NCI-H82 treated with DMSO at 0.1 percent for 48 hours (cell line): ENCODE data around the gene HSD17B10.
"Not testable (repeated sequence)": the region's sequence is repeated elsewhere in the genome, so short reads cannot be mapped to it uniquely, and the experiment has no call there.

Experiments used
- DNase-seq: peaks from one replicate; lab custom pipeline; 2025; ENCODE audit not compliant: unreplicated experiment; lab: John Stamatoyannopoulos, UW

HSD17B10 gene

GRCh38 chrX:53438174-53438831 lies 4.1 kb upstream of the HSD17B10 start:
- no peak for DNase-seq

- no peak for DNase-seq
Measured at GRCh38 chrX:53437206-53437605, 3.0 kb upstream of the HSD17B10 start.

- DNase-seq = peak; percentile 18
Measured at GRCh38 chrX:53435997-53436396, 1.8 kb upstream of the HSD17B10 start.

DNA sequence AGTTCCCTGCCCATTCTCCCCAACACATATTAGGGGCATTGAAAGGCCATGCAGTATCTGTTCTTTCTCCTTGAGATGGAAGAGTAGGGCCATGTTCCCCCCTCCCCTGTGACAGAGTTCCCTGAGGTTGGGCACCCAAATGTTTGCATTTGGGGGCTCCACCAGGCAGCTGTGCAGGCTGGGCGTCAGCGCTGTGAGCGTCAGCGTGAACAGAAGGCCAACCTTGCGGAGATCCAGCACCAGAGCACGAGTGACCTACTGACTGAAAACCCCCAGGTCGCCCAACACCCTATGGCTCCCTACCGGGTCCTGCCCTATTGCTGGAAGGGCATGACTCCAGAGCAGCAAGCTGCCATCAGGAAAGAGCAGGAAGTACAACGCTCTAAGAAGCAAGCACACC lies 3.9 kb downstream of the HSD17B10 start:
- DNase-seq = no peak

DNA sequence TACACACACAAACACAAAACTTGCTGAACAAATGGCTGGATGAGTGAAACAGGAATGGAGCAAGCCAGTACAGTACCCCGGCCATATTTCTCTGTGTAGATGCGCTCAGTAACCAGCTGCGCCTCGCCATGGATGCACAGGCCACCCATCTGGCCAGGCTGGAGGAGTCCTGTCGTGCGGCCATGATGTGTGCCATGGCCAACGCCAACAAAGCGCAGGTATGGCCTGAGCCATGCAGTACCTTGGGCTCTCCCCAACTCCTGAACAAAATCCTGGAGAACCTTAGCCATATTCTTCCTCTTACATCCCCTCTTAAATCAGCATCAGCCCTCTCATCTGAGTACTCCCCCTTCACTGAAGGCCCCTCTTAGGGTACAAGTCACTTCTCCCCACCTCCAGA lies 4.4 kb downstream of the HSD17B10 start:
- DNase-seq = no peak

- DNase-seq = no peak
Measured at GRCh38 chrX:53422861-53423306, 11.3 kb downstream of the HSD17B10 start, which contains the start of gene RIBC1. TSS of gene RIBC1 (plus strand) at chrX:53422873. CDS start at chrX:53426277, 3,404 bp downstream.

DNA sequence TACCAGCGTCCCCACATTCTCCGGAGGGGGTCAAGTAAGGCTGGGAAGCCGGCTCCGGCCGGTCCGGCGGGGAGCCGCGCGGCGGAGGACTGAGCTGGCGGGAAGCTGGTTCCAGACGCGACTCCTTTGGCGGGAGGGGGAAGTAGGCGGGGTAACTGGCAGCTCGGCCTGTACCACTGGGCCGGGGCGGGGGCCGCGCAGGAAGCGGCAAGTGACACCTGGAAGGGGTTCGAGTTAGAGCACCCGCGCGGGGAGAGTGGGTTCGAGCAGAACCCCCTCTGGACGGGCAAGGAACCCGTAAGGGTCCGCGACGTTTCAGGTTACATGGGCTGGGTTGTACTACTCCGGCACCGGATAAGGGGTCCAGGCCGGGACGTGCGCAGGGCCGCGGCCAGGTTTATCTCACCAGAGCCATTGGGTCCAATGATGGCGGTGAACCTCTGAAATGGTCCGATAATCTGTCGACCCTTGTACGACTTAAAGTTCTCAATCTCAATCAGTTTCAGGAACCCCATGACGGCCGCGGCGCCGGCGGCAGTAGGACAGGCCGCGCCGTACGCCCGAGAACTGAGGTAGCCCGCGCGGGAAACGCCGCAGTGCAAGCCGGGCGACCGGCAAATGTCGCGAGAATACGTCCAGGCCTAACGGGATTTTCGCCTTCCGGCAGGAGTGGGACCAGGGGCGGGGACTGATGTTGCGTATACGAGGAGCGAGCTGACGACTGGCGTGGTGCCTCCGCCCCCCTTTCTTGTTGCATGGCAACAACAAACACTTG lies 11.9 kb downstream of the HSD17B10 start, which contains the start of gene SMC1A:
Gene SMC1A, minus strand, starts transcription at position 569 of the 775 bp plus-strand sequence. Its CDS starts 54 bp downstream, at position 515.
- DNase-seq = peak; percentile 89

- DNase-seq = no peak
Measured at GRCh38 chrX:53421772-53422085, 12.4 kb downstream of the HSD17B10 start.

GRCh38 chrX:53421125-53421524 lies 13.0 kb downstream of the HSD17B10 start:
- no peak for DNase-seq

DNA sequence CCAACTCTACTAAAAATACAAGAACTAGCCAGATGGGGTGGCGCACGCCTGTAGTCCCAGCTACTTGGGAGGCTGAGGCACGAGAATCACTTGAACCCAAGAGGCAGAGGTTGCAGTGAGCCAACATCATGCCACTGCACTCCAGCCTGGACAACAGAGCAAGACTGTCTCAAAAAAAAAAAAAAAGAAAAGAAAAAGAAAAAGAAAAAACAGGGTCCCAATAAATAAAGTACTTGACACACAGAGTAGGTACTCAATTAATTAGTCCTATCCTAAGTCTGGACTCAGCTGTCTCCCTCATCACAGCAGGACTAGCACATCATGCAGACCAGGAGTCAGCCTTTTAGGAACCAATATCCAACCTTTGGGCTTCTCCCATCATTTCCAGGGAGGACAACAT lies 13.8 kb downstream of the HSD17B10 start:
- DNase-seq = not testable (repeated sequence)

GRCh38 chrX:53412446-53412845 lies 21.7 kb downstream of the HSD17B10 start:
- DNase-seq = no peak

DNA sequence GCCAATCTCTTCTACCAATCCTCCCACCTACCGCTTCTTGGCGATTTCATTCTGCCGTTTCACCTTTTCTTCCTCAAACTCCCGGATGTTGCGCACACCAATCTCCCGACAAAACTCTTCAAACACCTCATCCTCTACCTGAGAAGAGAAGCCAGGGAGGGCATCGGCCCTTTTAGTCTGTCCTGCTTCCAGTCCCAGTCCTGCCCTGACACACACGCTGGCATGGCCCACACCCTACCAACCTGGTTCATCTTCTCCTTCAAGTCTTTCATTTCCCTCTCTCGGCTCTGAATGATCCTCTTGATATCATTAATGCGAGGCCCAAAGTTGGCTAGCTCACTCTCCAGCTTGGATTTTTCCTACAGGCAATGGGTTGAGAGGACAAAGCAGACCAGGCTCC lies 30.6 kb downstream of the HSD17B10 start:
- no peak for DNase-seq

- DNase-seq = no peak
Measured at GRCh38 chrX:53398216-53398615, 36.0 kb downstream of the HSD17B10 start.

GRCh38 chrX:53395605-53396298 lies 38.4 kb downstream of the HSD17B10 start:
- DNase-seq = no peak

- DNase-seq = no peak
Measured at GRCh38 chrX:53383376-53384076, 50.6 kb downstream of the HSD17B10 start.
